ENCODE measurements around the gene GKN2.
A peak's percentile ranks its signal among the peaks of the same experiment; 100 is the strongest.

Gene GKN2

DNA sequence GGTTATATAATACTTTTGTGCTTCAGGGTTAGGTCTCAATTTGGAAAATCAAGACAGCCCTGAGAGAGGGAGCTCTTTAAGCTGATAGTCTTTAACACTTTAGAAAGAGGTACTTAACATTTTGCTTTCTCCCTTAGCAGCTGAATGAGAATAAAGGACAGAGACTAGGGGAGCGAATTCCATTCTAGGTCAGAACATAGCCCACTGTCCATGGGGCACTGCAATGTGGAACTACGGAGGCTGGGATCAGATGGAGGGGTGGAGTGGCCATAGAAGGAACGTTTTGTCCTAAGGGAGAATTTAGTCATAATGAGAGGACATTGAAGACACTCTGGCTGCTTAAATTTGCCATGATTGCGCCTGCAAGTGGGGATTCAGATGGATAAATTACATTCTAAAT is 794 bp downstream of the GKN2 start:
- TF ChIP-seq, protein P1, sequence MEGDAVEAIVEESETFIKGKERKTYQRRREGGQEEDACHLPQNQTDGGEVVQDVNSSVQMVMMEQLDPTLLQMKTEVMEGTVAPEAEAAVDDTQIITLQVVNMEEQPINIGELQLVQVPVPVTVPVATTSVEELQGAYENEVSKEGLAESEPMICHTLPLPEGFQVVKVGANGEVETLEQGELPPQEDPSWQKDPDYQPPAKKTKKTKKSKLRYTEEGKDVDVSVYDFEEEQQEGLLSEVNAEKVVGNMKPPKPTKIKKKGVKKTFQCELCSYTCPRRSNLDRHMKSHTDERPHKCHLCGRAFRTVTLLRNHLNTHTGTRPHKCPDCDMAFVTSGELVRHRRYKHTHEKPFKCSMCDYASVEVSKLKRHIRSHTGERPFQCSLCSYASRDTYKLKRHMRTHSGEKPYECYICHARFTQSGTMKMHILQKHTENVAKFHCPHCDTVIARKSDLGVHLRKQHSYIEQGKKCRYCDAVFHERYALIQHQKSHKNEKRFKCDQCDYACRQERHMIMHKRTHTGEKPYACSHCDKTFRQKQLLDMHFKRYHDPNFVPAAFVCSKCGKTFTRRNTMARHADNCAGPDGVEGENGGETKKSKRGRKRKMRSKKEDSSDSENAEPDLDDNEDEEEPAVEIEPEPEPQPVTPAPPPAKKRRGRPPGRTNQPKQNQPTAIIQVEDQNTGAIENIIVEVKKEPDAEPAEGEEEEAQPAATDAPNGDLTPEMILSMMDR (IDR thresholded peaks at IDR 0.05) = no peak

DNA sequence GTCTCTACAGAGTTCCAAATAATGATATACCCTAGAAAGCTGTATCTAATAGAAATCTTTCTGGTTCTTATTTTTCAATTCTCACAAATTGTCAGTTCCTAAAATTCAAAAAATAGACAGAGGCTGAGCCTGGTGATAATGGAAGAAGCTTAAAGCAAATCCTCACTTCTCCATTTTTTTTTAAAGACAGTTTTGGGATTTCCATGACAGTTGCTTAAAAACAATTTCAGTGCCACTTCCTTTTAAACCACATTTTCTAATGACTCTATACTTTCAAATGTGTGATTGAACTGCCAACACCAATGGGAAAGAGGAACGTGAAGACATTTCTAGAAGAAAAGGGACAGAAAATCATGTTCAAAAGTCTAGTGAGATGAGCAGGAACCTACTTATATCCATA is 4.0 kb downstream of the GKN2 start:
- TF ChIP-seq, protein P1 (IDR thresholded peaks at IDR 0.05) = no peak

DNA sequence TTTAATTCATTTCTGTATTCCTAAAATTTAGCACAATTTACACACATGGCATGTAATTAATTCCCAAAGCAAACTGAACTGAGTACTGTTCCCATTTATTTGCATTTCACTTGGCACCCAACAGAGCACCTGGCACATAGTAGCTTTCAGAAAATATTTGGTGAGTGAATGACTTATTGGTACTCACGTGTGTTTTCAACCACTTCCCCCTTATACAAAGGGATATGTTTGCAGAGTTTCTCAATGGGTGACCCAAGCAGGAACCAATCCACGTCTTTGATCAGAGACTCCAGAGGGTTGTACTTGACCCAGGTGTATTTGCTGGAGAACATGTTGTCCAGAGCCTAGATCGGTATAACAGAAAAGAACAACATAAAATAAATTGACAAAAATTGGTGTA is 6.6 kb downstream of the GKN2 start:
- TF ChIP-seq, protein P1 (IDR thresholded peaks at IDR 0.05) = no peak

DNA sequence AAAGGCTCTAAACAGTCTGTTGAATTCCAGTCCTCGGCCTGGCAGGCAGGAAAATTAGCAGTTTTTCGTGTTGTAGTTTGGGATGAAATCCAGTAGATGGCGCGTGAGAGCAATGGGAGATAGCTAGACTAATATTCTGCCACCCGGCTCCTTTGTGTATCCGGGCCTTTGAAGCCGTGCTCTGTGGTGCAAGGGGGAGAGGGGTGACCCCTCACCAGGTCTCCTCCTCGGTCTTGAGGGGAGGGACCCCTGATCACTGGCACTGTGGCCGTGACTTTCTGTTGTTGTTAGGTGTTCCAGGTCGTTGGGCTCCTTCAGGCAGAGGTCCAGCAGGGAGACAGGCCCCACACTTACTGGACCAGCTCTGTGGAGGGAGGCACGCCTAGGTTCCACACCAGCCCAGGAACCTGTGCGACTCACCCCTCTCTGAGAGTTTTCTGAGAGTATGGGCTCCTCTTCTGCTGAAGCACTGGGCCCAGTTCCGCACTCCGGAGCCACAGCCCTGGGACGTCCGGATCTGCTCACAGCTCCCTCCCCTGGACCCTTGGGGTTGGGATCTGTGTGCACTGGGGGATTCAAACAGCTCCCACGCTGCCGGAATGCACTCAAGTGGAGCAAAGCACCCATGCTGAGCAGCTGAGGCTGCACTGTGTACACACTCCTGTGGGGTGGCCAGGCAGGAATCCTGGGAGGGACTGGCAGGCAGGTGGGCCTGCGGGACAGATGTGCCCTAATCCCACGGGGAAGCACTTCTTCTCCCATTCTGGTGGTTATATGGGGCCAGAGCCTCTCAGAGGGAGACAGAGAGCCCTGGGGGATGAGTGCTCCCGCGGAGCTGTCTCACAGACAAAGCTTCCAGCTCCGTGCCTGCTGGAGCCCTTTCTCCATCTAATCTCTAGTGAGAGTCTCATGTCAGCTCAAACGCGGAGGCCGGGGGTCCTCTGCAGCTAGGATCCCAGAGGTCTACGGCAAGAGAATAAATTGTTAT is 8.8 kb downstream of the GKN2 start:
- TF ChIP-seq, protein P1 (IDR thresholded peaks at IDR 0.05) = peak; percentile 53

DNA sequence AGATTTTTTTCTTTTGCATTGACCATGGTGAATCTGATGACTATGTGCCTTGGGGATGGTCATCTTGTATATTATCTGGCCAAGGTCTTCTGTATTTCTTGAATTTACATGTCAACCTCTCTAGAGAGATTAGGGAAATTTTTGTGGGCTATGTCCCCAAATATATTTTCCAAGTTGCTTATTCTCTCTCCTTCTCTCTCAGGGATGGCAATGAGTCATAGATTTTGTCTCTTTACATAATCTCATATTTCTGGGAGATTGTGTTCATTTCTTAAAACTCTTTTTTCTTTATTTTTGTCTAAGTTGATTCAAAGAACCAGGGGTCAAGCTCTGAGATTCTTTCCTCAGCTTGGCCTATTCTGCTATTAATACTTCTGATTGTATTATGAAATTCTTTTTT is 9.9 kb downstream of the GKN2 start:
- TF ChIP-seq, protein P1 (IDR thresholded peaks at IDR 0.05) = no peak

DNA sequence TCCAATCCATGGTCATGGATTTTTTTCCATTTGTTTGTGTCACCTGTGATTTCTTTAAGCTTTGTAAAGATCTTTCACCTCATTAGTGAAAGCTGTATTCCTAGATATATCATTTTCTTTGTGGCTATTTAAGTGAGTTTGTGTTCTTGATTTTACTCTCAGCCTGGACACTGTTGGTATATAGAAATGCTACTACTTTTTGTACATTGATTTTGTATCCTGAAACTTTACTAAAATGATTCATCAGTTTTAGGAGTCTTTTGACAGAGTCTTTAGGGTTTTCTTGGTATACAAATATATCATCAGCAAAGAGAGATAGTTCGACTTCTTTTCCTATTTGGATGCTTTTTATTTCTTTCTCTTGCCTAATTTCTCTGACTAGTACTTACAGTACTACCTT is 12.3 kb downstream of the GKN2 start:
- TF ChIP-seq, protein P1 (IDR thresholded peaks at IDR 0.05) = no peak

DNA sequence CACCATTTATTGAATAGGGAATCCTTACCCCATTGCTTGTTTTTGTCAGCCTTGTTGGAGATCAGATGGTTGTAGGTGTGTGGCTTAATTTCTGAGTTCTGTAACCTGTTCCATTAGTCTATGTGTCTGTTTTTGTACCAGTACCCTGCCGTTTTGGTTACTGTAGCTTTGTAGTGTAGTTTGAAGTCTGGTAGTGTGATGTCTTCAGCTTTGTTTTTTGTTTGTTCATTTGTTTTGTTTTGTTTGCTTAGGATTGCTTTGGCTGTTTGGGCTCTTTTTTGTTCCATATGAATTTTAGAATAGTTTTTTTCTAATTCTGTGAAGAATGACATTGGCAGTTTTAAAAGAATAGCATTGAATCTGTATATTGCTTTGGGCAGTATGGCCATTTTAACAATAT is 12.7 kb downstream of the GKN2 start:
- TF ChIP-seq, protein P1 (IDR thresholded peaks at IDR 0.05) = no peak

All from LNCAP (cell line).